HEK293T (cell line): ENCODE measurements around the gene POLN.
A peak's percentile ranks its signal among the peaks of the same experiment; 100 is the strongest.

Experiments used
- ARNT ChIP-seq: fragments of 450-650 bp; IDR thresholded peaks from 2 replicates; pipeline ENCODE4 v1.6.1; 2017; ENCODE audit warnings: mild to moderate bottlenecking
- CTBP1 ChIP-seq: fragments of 450-650 bp; IDR thresholded peaks from 2 replicates; pipeline ENCODE4 v1.6.1; 2016; ENCODE audit warnings: borderline replicate concordance
- ELF4 ChIP-seq: fragments of 450-650 bp; IDR thresholded peaks from 2 replicates; pipeline ENCODE4 v1.6.1; 2017; ENCODE audit warnings: antibody characterized with exemption
- FOXM1 ChIP-seq: fragments of 450-650 bp; IDR thresholded peaks from 2 replicates; pipeline ENCODE4 v1.6.1; 2017; ENCODE audit warnings: mild to moderate bottlenecking, borderline replicate concordance
- HDGF ChIP-seq: fragments of 450-650 bp; IDR thresholded peaks from 2 replicates; pipeline ENCODE4 v1.6.1; 2017; ENCODE audit warnings: antibody characterized with exemption, borderline replicate concordance
- LEF1 ChIP-seq: fragments of 450-650 bp; IDR thresholded peaks from 2 replicates; pipeline ENCODE4 v1.6.1; 2017; ENCODE audit warnings: mild to moderate bottlenecking, borderline replicate concordance
- SP1 ChIP-seq: fragments of 450-650 bp; IDR thresholded peaks from 2 replicates; pipeline ENCODE4 v1.6.1; 2017
- SUZ12 ChIP-seq: fragments of 450-650 bp; IDR thresholded peaks from 2 replicates; pipeline ENCODE4 v1.6.1; 2016; ENCODE audit warnings: mild to moderate bottlenecking
- TARDBP ChIP-seq: fragments of 450-650 bp; IDR thresholded peaks from 2 replicates; pipeline ENCODE4 v1.6.1; 2016
- ZNF384 ChIP-seq: fragments of 450-650 bp; IDR thresholded peaks from 2 replicates; pipeline ENCODE4 v1.6.1; 2016
- TF ChIP-seq, protein P1 (sequence below): fragments of 450-650 bp; IDR thresholded peaks from 2 replicates; pipeline ENCODE4 v1.6.1; 2016

DNA sequence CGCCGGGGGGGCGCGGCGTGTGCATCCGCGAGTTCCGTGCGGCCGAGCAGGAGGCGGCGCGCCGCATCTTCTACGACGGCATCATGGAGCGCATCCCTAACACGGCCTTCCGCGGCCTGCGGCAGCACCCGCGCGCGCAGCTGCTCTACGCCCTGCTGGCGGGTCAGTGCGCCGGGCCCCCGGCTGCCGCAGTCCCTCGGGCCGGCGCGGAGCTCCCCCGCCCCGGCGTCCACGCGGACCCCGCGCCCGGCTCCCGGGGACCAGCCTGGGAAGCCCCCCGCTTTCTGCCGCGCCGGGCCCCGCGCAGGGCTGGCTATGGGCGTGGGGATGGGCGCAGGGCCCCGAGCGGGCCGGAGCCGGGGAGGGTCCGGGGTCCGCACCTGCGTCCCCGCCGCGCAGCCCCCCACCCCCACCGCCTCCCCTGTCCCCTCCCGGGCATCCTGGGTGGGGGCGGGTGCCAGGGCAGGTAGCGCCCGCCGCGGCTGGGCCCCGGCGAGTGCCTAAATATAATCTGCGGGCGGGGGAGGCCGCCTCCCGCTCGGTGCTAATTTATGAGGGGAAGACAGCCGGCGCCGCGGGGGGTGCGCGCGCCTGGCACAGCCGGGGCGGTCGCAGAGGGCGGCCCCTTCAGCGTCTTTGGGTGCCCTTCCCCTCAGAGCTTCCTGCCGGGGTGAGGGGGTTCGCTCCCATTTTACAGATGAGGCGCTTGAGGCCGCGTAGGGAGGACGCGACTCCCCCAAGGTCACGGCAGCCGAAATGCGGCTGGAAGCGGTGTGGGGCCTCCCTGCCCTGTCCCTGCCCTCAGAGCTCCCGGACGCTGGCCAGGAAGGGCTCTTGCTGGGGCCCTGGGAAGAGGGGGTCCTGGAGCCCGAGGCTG is 182.0 kb downstream of the POLN start:
- no peak for TF ChIP-seq ZNF384
- TF ChIP-seq FOXM1 = no peak
- no peak for TF ChIP-seq SP1
- no peak for TF ChIP-seq LEF1
- no peak for TF ChIP-seq TARDBP
- TF ChIP-seq HDGF = no peak
- TF ChIP-seq SUZ12 = no peak
- no peak for TF ChIP-seq CTBP1
- TF ChIP-seq, protein P1, sequence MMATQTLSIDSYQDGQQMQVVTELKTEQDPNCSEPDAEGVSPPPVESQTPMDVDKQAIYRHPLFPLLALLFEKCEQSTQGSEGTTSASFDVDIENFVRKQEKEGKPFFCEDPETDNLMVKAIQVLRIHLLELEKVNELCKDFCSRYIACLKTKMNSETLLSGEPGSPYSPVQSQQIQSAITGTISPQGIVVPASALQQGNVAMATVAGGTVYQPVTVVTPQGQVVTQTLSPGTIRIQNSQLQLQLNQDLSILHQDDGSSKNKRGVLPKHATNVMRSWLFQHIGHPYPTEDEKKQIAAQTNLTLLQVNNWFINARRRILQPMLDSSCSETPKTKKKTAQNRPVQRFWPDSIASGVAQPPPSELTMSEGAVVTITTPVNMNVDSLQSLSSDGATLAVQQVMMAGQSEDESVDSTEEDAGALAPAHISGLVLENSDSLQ = peak; percentile 33
- no peak for TF ChIP-seq ELF4
- TF ChIP-seq ARNT = no peak
